Kidney epithelial cell (primary cell): ENCODE data around the gene MPG. TPM values are rescaled to one million over a fixed set of nuclear protein-coding genes. Genes with fewer than 3 reads are reported as not detected.

Experiments
- DNase-seq: peaks from one replicate; pipeline ENCODE4 v3.0.0-alpha.2; 2010; ENCODE audit warnings: low read depth
- H3K27me3 ChIP-seq: 2 replicates; pipeline ENCODE4 v1.6.0; 2011; ENCODE audit warnings: low read length; ENCODE audit not compliant: control insufficient read depth, insufficient read depth
- H3K36me3 ChIP-seq: 2 replicates; pipeline ENCODE4 v1.5.1; 2011; ENCODE audit warnings: low read length; ENCODE audit not compliant: control insufficient read depth, insufficient read depth
- H3K4me3 ChIP-seq: 2 replicates; pipeline ENCODE4 v1.5.1; 2011; ENCODE audit warnings: low read depth, mild to moderate bottlenecking, control low read depth, low read length
- CTCF ChIP-seq: IDR thresholded peaks from 2 replicates; pipeline ENCODE4 v1.5.1; 2011; ENCODE audit warnings: mild to moderate bottlenecking, moderate library complexity, low read length, control low read depth, inconsistent platforms; ENCODE audit not compliant: insufficient read depth, poor library complexity, severe bottlenecking
- total RNA-seq: library from RNA; depleted of rRNA; stranded (reverse); fragments of >200 nt; gene quantifications from 2 replicates; pipeline ENCODE4 v1.2.3, GENCODE V29; 2015

The MPG gene
- total RNA-seq, 1 donor from 2014 or later: 130 TPM

GRCh38 chr16:125011-125410, 47.0 kb downstream of the MPG start:
- DNase-seq: no peak
- no peaks in the 10 kb centered on the region for H3K27me3 ChIP-seq
- no peak for TF ChIP-seq CTCF
- H3K36me3 ChIP-seq: peaks cover 2% of the 10 kb centered on the region
- no peak overlapping the region for H3K4me3 ChIP-seq

GRCh38 chr16:129075-129474, 51.0 kb downstream of the MPG start:
- DNase-seq: no peak
- TF ChIP-seq CTCF: no peak
- Histone ChIP-seq H3K36me3 (peaks cover 2% of the 10 kb centered on the region), H3K4me3 (no peak overlapping the region), H3K27me3 (no peaks in the 10 kb centered on the region)

- TF ChIP-seq CTCF: no peak
- peaks cover 2% of the 10 kb centered on the region for H3K36me3 ChIP-seq
- DNase-seq: no peak
- no peaks in the 10 kb centered on the region for H3K27me3 ChIP-seq
- H3K4me3 ChIP-seq: no peak overlapping the region
These were observed 52.6 kb downstream of the MPG start for GRCh38 chr16:130533-131173.

GRCh38 chr16:132120-132519, 54.1 kb downstream of the MPG start:
- Histone ChIP-seq H3K27me3 (no peaks in the 10 kb centered on the region), H3K36me3 (peaks cover 2% of the 10 kb centered on the region), H3K4me3 (no peak overlapping the region)
- no peak for DNase-seq
- TF ChIP-seq CTCF: no peak

GRCh38 chr16:133716-134115, 55.7 kb downstream of the MPG start:
- no peak for TF ChIP-seq CTCF
- Histone ChIP-seq H3K36me3 (peaks cover 2% of the 10 kb centered on the region), H3K27me3 (no peaks in the 10 kb centered on the region), H3K4me3 (no peak overlapping the region)
- DNase-seq: no peak

Other genes with a start within 250 kb of the MPG start
- gene POLR3K, start 24.6 kb upstream of the MPG start, total RNA-seq: 5.5 and 7.8 TPM in 2 replicates
- gene SNRNP25, start 24.4 kb upstream of the MPG start, total RNA-seq: 12.7 and 25.4 TPM in 2 replicates
- 36.0 and 40.2 TPM in 2 replicates for gene RHBDF1, start 5.6 kb upstream of the MPG start, total RNA-seq
- gene NPRL3, start 60.4 kb downstream of the MPG start, total RNA-seq: 29.2 and 37.5 TPM in 2 replicates
- gene HBZ, start 74.4 kb downstream of the MPG start, total RNA-seq: not detected in 2 replicates
- not detected in 2 replicates for gene HBM, start 87.8 kb downstream of the MPG start, total RNA-seq
- not detected in 2 replicates for gene HBA2, start 94.7 kb downstream of the MPG start, total RNA-seq
- 0.41 TPM in 1 of 2 replicates, not detected in the other for gene HBA1, start 98.5 kb downstream of the MPG start, total RNA-seq
- 0.96 and 1.6 TPM in 2 replicates for gene HBQ1, start 102.2 kb downstream of the MPG start, total RNA-seq
- gene LUC7L, start 151.2 kb downstream of the MPG start, total RNA-seq: 61.8 and 109 TPM in 2 replicates
- 97.5 and 131 TPM in 2 replicates for gene FAM234A, start 156.6 kb downstream of the MPG start, total RNA-seq
- gene RGS11, start 197.7 kb downstream of the MPG start, total RNA-seq: 0.21 TPM in 1 of 2 replicates, not detected in the other
- 0.62 and 0.96 TPM in 2 replicates for gene ARHGDIG, start 202.4 kb downstream of the MPG start, total RNA-seq
- gene PDIA2, start 204.9 kb downstream of the MPG start, total RNA-seq: not detected in 2 replicates